HepG2 (cell line): ENCODE measurements around the gene ARHGEF7. TPM values are rescaled to one million over a fixed set of nuclear protein-coding genes. Genes with fewer than 3 reads are reported as not detected.

ENCODE experiments used
- ATAC-seq: fragments of 200-7000 bp; cut with Tn5 transposase; 3 replicates; pipeline ENCODE4 v1.9.1; 2020; ENCODE audit warnings: mild to moderate bottlenecking, moderate library complexity
- BruUV-seq: library from RNA; stranded (reverse); fragments of 400-500 nt; replicated peaks from 2 replicates; lab custom pipeline; 2021; lab: Mats Ljungman, UMichigan
- CTCF ChIA-PET: fragments of 300-600 bp; formaldehyde crosslinking; extraction: SDS; loops from one replicate; lab custom pipeline; 2021; ENCODE audit warnings: low total read pairs, inconsistent platforms, low intra/inter-chr PET ratio; lab: Yijun Ruan, JAX
- POLR2A ChIA-PET: fragments of 350-600 bp; sonication (Branson Sonifier 250); formaldehyde crosslinking; loops from one replicate; lab custom pipeline; 2020; ENCODE audit warnings: antibody characterized with exemption, inconsistent platforms; lab: Yijun Ruan, JAX
- DNase-seq: peaks from one replicate; pipeline ENCODE4 v3.0.0-alpha.2; 2015; ENCODE audit warnings: low spot score
- FAIRE-seq: peaks from 3 replicates; lab custom pipeline; 2011; peaks lifted over from hg19 to GRCh38; lab: Jason Lieb, UNC
- H2AFZ ChIP-seq: one replicate; pipeline ENCODE4 v1.6.1; 2011; ENCODE audit warnings: low read length, inconsistent platforms
- H3K27ac ChIP-seq: fragments of 300-600 bp; 3 replicates; pipeline ENCODE4 v1.8.0; 2011; ENCODE audit warnings: mixed run types, mild to moderate bottlenecking, mixed read lengths, low read length, inconsistent platforms; ENCODE audit not compliant: insufficient read depth; ENCODE audit errors: extremely low read length
- H3K27me3 ChIP-seq, 2 experiments: fragments of 200-600 bp in 1 of 2; 2 replicates in 1 of 2; 3 replicates in 1 of 2; pipeline versions ENCODE4 v1.6.0 to v1.8.0; 2011; ENCODE audit warnings: low read length in 2 of 2, mild to moderate bottlenecking in 2 of 2, moderate library complexity in 2 of 2, inconsistent platforms in 1 of 2; ENCODE audit not compliant: insufficient read depth in 2 of 2, control insufficient read depth in 1 of 2
- H3K36me3 ChIP-seq, 2 experiments: fragments of 200-600 bp in 1 of 2; replicated peaks in 1 of 2; 2 replicates in 1 of 2; 3 replicates in 1 of 2; pipeline versions ENCODE4 v1.5.1 to v1.8.0; 2011; ENCODE audit warnings: low read length in 2 of 2, inconsistent platforms in 1 of 2; ENCODE audit not compliant: insufficient read depth in 2 of 2, control insufficient read depth in 1 of 2
- H3K4me1 ChIP-seq: 2 replicates; pipeline ENCODE4 v1.5.1; 2012; ENCODE audit warnings: low read length, inconsistent platforms; ENCODE audit not compliant: insufficient read depth
- H3K4me2 ChIP-seq: 2 replicates; pipeline ENCODE4 v1.6.0; 2011; ENCODE audit warnings: low read depth, low read length, inconsistent platforms
- H3K4me3 ChIP-seq, 3 experiments: fragments of 200-600 bp in 1 of 3; sonication (generic), shearing (Covaris generic) in 1 of 3; replicated peaks in 1 of 3; 2 replicates each; pipeline ENCODE4 v1.5.1; 2011 to 2016; ENCODE audit warnings: low read length in 3 of 3, inconsistent platforms in 2 of 3, low read depth in 2 of 3, mild to moderate bottlenecking in 2 of 3, control low read depth in 1 of 3, mixed read lengths in 1 of 3; ENCODE audit not compliant: insufficient read depth in 1 of 3
- H3K79me2 ChIP-seq: one replicate; pipeline ENCODE4 v1.6.1; 2011; ENCODE audit warnings: low read length, inconsistent platforms; ENCODE audit not compliant: insufficient read depth
- H3K9ac ChIP-seq: 2 replicates; pipeline ENCODE4 v1.6.0; 2011; ENCODE audit warnings: mild to moderate bottlenecking, low read depth, low read length, inconsistent platforms; ENCODE audit not compliant: insufficient read depth
- H3K9me3 ChIP-seq: 2 replicates; pipeline ENCODE4 v1.5.1; 2012; ENCODE audit warnings: mild to moderate bottlenecking, low read length
- H4K20me1 ChIP-seq: 2 replicates; pipeline ENCODE4 v1.6.0; 2011; ENCODE audit warnings: inconsistent platforms, mild to moderate bottlenecking, low read length, moderate library complexity; ENCODE audit not compliant: insufficient read depth
- KLF13 ChIP-seq: sonication (generic); formaldehyde crosslinking; IDR thresholded peaks from 2 replicates; pipeline ENCODE4 v1.4.0; 2020; ENCODE audit warnings: mild to moderate bottlenecking, missing genetic modification reagents
- ZNF556 ChIP-seq: sonication (generic); formaldehyde crosslinking; IDR thresholded peaks from 2 replicates; pipeline ENCODE4 v1.4.0; 2020; ENCODE audit warnings: mild to moderate bottlenecking, missing genetic modification reagents, borderline replicate concordance
- ZNF572 ChIP-seq: sonication (generic); formaldehyde crosslinking; IDR thresholded peaks from 2 replicates; pipeline ENCODE4 v1.5.1; 2020; ENCODE audit warnings: mild to moderate bottlenecking, missing genetic modification reagents
- ZSCAN21 ChIP-seq: sonication (generic); formaldehyde crosslinking; IDR thresholded peaks from 2 replicates; pipeline ENCODE4 v1.8.0; 2022; ENCODE audit warnings: mild to moderate bottlenecking, missing genetic modification reagents, moderate library complexity, borderline replicate concordance
- WGBS: methylation state at CpG from one replicate; pipeline ENCODE4 v1.1.6; 2017; ENCODE audit warnings: low lambda C conversion rate; 5-methylcytosine and 5-hydroxymethylcytosine counted together
- in situ Hi-C: cut with HindIII; loops from 2 replicates; pipeline ENCODE4 v1.10.0; 2017; ENCODE audit warnings: low pct_unique_long_range_greater_than_20kb; ENCODE audit not compliant: extremely low pct_ligation_motif_present
- intact Hi-C: fragments of 100-400 bp; cut with micrococcal nuclease; formaldehyde crosslinking; loops from one replicate; pipeline ENCODE4 v1.10.0; 2022; ENCODE audit not compliant: unreplicated experiment
- polyA plus RNA-seq, 8 experiments: library from polyadenylated mRNA; depleted of rRNA in 3 of 8; stranded (reverse) in 7 of 8; unstranded in 1 of 8; fragments of >200 nt; fragmentation: Illumina TruSeq in 4 of 8; extraction: Trizol in 4 of 8; gene quantifications; 2 replicates each; pipeline versions ENCODE4 v1.2.1 to v1.2.3, GENCODE V29; 2011 to 2016; ENCODE audit warnings: low read depth in 4 of 8, missing spikeins in 1 of 8, mixed read lengths in 1 of 8; ENCODE audit not compliant: insufficient read depth in 1 of 8
- total RNA-seq, 5 experiments: library from RNA; depleted of rRNA; stranded (reverse); fragments of >200 nt; fragmentation: Illumina TruSeq; extraction: Trizol; gene quantifications; 2 replicates each; pipeline ENCODE4 v1.2.3, GENCODE V29; 2016; ENCODE audit warnings: low read depth in 1 of 5
- TF ChIP-seq, protein P1 (sequence below): sonication (generic); formaldehyde crosslinking; IDR thresholded peaks from 2 replicates; pipeline ENCODE4 v1.8.1; 2023; ENCODE audit warnings: missing genetic modification reagents, mild to moderate bottlenecking, borderline replicate concordance
- TF ChIP-seq, protein P2 (sequence below): sonication (generic); formaldehyde crosslinking; IDR thresholded peaks from 2 replicates; pipeline ENCODE4 v1.4.0; 2020; ENCODE audit warnings: mild to moderate bottlenecking, missing genetic modification reagents, borderline replicate concordance

Gene ARHGEF7
- total and polyA plus RNA-seq, 2 of the 13 experiments (the other 11 are each of a cell fraction or from before 2014, with no cell fraction given), result 15.7 to 22.3 TPM

DNA sequence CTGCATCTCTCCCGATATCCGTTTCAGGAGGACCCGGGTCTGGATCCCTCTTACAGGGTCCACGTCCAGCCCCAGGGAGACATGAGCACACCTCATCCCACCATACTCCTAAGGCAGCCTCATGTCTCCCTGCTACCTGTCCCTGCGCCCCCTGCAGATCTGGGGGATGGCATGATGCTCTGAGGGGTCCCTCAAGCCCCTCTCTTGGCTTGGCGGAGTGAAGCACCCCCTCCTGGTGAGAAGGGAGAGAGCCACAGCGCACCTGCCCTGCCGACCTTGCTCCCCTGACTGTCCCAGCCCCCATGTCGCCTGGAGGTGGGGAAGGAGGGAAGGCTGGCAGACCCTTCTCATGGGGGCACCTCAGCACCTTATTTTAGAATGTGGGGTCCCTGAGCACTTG is 21.5 kb upstream of the ARHGEF7 start:
- Histone ChIP-seq H3K27ac (no peak overlapping the region), H3K9me3 (no peaks in the 10 kb centered on the region), H3K79me2 (no peaks in the 10 kb centered on the region), H3K9ac (no peak overlapping the region), H3K27me3 (peaks cover 8 to 57% of the 10 kb centered on the region in 2 experiments), H2AFZ (no peak overlapping the region), H3K4me2 (no peak overlapping the region), H3K4me3 (no peak overlapping the region), H3K4me1 (no peaks in the 10 kb centered on the region), H4K20me1 (no peaks in the 10 kb centered on the region), H3K36me3 (no peaks in the 10 kb centered on the region)
- ATAC-seq (peak; percentile 51), DNase-seq (no peak), FAIRE-seq (no peak)
- no peak for TF ChIP-seq KLF13 (CRISPR knock-in tag)
- no peak for TF ChIP-seq ZSCAN21 (CRISPR knock-in tag)
- no peak for TF ChIP-seq ZNF572 (CRISPR knock-in tag)
- BruUV-seq, result no TSS peak
- in situ Hi-C loops (no loop called here), intact Hi-C loops (no loop called here)
- CTCF ChIA-PET, result no interaction called here
- POLR2A ChIA-PET, result no interaction called here
- WGBS, result 29% methylated on average over 5 of the region's 9 CpGs

DNA sequence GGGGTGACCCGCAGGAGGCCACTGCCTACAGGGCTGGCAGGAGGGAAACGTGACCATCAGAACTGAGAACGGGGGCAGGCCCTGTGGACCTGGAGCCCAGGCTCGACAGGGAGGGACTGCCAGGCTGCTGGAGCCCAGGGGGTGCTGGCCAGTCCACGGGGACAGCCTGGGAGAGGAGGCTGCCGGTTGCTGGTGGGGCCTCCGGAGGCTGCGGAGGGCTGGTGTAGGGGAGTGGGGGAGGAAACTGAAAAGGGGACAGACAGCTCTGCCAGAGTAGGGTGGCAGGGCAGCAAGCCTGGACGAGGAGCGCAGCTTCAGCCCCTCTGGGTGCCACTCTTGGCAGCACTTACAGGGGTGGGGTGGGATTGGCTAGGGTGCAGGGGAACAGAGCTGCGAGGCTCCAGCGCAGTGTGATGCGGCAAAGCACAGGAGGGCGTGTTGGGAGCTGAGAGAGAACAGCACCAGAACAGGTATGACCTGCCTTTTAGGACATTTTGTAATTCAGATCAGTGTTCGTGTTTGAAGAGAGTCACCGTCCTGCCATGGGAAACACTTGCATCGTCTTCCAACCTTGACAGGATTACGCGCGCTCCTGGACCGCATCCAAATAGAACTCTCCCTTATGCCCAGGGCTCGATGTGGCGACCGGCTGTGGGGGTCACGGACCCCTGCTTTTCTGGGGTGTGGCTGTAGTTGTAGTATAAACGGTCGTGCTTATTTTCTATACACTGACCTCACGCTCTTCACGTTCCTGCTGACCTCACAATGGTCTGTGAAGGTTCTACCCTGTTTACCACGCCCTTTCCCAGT is 19.9 kb upstream of the ARHGEF7 start:
- CTCF ChIA-PET, result no interaction called here
- ATAC-seq, result peak; percentile 26; the same call in 2 of the 3 replicates
- peaks cover 8 to 59% of the 10 kb centered on the region in 2 experiments for H3K27me3 ChIP-seq
- no peak for TF ChIP-seq ZNF556
- TF ChIP-seq, protein P1, sequence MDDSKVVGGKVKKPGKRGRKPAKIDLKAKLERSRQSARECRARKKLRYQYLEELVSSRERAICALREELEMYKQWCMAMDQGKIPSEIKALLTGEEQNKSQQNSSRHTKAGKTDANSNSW (CRISPR knock-in tag), result no peak
- TF ChIP-seq, protein P2, sequence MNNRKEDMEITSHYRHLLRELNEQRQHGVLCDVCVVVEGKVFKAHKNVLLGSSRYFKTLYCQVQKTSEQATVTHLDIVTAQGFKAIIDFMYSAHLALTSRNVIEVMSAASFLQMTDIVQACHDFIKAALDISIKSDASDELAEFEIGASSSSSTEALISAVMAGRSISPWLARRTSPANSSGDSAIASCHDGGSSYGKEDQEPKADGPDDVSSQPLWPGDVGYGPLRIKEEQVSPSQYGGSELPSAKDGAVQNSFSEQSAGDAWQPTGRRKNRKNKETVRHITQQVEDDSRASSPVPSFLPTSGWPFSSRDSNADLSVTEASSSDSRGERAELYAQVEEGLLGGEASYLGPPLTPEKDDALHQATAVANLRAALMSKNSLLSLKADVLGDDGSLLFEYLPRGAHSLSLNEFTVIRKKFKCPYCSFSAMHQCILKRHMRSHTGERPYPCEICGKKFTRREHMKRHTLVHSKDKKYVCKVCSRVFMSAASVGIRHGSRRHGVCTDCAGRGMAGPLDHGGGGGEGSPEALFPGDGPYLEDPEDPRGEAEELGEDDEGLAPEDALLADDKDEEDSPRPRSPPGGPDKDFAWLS (CRISPR knock-in tag), result no peak

More for the DNA sequence above, 19.9 kb upstream of the ARHGEF7 start:
- no peak overlapping the region for H3K9ac ChIP-seq
- H4K20me1 ChIP-seq, result no peaks in the 10 kb centered on the region
- H3K79me2 ChIP-seq, result no peaks in the 10 kb centered on the region
- 24% methylated on average over 25 of the region's 30 CpGs for WGBS
- DNase-seq, result no peak
- POLR2A ChIA-PET, result no interaction called here
- no peak overlapping the region for H3K4me3 ChIP-seq
- no peaks in the 10 kb centered on the region for H3K9me3 ChIP-seq
- no peaks in the 10 kb centered on the region for H3K36me3 ChIP-seq
- FAIRE-seq, result no peak
- intact Hi-C loops, result no loop called here
- in situ Hi-C loops, result no loop called here
- no TSS peak for BruUV-seq
- no peak overlapping the region for H2AFZ ChIP-seq
- H3K4me2 ChIP-seq, result no peak overlapping the region
- no peak overlapping the region for H3K27ac ChIP-seq
- H3K4me1 ChIP-seq, result no peaks in the 10 kb centered on the region
